Pulmonary artery endothelial cell (primary cell): Measurements from ENCODE around the gene NNMT. TPM values are rescaled to one million over a fixed set of nuclear protein-coding genes. Genes with fewer than 3 reads are reported as not detected.
A peak's percentile ranks its signal among the peaks of the same experiment; 100 is the strongest.
"Not testable (repeated sequence)": the region's sequence is repeated elsewhere in the genome, so short reads cannot be mapped to it uniquely, and the experiment has no call there.

Experiments used
- DNase-seq: peaks from one replicate; pipeline ENCODE4 v3.0.0-alpha.2; 2011; ENCODE audit warnings: low read depth, low spot score
- total RNA-seq: library from RNA; depleted of rRNA; stranded (reverse); fragments of >200 nt; gene quantifications from 2 replicates; pipeline ENCODE4 v1.2.3, GENCODE V29; 2014

Gene NNMT
- total RNA-seq, 1 donor from 2014 or later: 362 TPM

DNA sequence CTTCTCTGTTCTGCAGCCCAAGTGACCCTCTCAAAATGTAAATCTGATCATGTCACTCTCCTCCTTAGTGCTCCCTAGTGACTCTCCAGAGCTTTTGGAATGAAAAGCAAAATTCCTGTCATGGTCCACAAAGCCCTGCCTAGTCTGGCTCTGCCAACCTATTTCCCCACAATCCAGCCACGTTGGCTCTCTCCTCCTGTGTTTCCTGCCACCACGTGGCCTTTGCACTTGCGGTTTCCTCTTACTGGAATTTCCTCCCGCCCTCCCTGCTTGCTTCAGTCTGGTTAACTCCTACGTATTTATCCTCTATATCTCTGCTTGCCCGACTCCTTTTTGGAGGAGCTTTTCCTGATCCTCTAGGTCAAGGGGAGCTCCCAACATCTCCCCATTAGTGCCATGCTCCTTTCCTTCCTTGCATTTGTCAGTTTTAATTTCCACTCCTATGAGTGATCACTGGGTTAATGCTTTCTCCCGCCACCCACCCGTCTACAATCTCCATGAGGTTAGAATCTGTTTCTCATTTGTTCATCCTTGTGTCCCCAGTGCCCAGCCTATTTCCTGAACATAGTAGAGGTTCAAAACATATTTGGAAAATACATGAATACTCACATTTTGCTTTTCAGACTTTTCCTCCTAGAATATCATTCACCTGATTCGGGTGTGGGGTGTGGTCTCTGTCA, 11.5 kb downstream of the NNMT start:
- DNase-seq: peak; percentile 75

GRCh38 chr11:114308689-114309089, 12.5 kb downstream of the NNMT start:
- DNase-seq: no peak

DNA sequence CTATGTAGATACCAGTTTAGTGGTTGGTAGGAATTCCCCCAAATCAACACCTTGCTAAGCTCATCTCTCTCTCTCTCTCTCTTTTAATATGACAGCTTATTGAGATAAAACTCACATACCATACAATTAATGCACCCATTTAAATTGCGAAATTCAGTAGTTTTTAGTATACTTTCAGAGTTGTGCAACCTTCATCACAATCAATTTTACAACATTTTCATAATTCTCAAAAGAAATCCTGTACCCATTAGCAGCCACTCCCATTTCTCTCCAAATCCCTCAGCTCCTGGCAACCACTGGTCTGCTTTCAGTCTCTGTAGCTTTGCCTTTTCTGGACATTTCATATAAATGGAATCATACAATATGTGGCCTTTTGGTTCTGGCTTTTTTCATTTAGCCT, 13.3 kb downstream of the NNMT start:
- no peak for DNase-seq

DNA sequence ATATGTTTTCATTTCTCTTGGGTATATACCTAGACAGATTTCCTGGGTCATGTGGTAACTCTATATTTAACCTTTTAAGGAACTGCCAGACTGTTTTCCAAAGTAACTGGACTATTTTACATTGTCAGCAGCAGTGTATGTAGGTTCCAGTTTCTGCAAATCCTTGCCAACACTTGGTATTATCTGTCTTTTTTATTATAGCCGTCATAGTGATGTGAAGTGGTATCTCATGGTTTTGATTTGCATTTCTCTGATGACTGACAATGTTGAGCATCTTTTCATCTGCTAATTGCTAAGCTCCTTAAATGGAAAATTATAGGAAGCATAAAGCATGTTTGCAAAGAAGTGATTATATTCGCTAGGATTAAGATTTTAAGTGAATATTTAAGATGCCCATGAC, 13.9 kb downstream of the NNMT start:
- no peak for DNase-seq

DNA sequence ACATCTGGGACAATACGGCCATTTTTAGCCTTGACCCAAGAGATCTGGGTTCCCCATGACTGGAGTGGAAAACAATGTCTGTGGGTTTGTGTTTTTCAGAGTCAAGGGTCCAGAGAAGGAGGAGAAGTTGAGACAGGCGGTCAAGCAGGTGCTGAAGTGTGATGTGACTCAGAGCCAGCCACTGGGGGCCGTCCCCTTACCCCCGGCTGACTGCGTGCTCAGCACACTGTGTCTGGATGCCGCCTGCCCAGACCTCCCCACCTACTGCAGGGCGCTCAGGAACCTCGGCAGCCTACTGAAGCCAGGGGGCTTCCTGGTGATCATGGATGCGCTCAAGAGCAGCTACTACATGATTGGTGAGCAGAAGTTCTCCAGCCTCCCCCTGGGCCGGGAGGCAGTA, 15.7 kb downstream of the NNMT start:
- DNase-seq: no peak

DNA sequence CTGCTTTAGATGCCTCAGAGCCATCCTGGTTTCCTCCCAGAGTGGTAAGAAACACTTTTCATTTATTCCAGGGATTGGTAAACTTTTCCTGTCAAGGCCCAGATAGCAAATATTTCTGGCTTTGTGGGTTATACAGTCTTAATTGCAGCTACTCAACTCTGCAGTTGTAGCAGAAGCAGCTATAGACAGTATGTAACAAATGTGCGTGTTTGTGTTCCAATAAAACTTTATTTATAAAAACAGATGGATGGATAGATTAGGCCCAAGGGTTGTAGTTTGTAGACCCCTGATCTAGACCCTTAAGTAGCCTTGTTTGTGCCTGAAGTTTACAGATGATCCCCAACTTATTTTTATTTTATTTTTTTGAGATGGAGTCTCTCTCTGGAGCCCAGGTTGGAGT, 17.9 kb downstream of the NNMT start:
- no peak for DNase-seq

- no peak for DNase-seq
Observed at GRCh38 chr11:114315749-114316368, 19.7 kb downstream of the NNMT start.

DNA sequence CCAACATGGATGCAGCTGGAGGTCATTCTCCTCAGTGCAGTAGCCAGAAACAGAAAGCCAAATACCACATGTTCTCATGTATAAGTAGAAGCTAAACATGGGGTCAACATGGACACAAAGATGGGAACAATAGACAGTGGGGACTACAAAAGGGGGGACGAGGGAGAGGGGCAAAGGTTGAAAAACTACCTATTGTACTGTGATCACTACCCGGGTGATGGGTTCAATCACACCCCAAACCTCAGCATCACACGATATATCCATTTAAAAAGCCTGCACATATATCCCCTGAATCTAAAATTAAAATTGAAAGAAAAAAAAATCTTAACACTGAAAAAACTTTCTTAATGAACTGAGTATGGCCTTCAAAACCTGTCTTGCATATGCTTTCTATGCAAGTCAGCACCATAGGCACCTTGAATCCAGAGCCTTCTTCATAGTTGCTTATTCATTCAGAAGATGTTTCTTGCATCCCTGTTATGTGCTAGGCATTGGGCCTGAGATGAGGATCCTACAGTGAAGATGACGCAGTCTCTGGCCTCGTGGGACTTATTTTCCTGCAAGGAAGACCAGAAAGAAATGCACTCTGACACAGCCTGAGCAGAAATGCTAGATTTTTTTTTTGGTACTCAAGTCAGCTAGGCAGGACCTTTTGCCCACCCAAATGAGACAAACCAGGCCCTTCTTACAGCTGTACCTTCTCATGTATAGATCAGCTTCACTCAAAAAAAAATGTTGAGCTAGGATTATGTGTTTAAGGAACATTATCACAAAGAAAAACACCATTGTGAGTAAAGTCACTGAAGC, 21.0 kb downstream of the NNMT start:
- no peak for DNase-seq

GRCh38 chr11:114317787-114318137, 21.6 kb downstream of the NNMT start:
- no peak for DNase-seq

DNA sequence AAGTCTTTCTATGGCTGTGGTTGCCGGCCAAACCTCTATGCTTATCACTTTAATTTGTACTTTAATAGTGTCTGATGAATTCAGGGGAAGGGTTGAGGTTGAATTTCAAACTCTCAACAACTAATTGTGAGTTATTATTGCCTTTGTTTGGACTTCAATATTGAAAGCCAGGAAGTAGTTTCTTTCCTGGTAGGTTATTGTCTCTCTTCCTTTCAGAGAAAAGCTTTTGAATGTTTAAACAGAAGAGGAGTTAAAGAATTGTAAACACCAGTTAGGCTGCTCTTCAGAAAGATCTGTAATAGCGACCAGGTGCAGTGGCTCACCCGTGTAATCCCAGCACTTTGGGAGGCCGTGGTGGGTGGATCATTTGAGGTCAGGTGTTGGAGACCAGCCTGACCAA, 22.2 kb downstream of the NNMT start:
- no peak for DNase-seq

DNA sequence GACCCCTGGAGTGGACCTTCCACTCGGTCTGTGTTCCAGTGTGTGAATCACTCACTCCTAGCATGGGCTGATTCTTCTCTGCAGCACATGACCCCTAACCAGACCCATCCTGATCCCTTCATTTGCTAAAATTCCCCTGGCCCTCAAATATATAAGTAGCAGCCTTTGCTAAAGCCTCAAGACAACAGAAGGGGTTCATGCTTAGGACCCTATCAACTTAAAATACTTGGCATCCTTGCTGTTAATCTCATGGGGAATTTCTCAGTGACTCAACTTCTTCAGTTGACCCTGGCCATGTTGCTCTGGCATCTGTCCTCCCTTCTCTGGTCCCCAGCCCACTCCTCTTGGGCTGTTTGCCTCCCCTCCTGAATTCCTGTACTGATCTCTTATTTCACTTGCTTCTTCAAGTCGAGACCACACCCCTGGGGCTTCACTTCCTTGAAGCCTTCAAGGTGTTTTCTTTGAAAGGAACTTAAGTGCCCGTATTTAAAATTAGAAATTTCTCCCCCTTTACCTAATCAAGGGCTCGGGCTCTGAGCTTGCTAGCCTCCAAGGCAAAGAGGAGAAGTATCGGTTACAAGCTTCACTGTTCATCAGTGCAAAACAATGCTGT, 23.6 kb downstream of the NNMT start:
- DNase-seq: no peak

GRCh38 chr11:114321621-114322257, 25.5 kb downstream of the NNMT start:
- no peak for DNase-seq

DNA sequence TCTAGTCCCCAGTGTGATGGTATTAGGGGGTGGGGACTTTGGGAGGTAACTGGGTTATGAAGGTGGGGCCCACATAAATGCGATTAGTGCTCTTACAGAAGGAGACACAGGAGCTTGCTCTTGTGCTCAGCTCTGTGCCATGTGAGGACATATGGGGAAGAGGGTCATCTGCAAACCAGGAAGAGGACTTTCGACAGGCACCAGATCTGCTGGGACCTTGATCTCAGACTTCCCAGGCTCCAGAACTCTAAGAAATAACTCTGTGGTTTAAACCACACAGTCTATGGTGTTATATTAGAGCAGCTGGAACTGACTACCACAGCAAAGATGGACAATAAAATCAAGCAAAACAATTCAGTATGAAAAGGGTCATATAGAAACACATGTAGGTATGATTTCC, 26.7 kb downstream of the NNMT start:
- DNase-seq: no peak

GRCh38 chr11:114326151-114326550, 30.0 kb downstream of the NNMT start:
- no peak for DNase-seq

DNA sequence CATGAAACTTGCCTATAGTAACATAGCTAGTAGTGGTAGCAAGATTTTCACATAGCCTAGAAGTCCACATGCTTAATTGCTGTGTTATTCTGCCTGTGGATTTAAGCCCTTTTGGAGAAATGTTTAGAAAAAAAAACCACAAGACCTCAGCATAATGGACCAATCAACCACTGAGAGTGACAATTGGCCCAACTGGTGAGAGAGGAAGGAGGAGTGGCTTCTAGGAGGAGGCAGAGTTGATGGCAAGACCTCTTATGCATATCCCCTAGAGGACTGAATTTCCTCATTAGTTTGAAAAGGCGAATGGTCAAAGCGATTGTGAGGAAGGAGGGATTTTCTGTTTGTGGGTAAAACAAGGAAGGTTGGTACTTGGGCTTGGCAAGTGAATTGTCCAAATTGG, 30.6 kb downstream of the NNMT start:
- DNase-seq: no peak

DNA sequence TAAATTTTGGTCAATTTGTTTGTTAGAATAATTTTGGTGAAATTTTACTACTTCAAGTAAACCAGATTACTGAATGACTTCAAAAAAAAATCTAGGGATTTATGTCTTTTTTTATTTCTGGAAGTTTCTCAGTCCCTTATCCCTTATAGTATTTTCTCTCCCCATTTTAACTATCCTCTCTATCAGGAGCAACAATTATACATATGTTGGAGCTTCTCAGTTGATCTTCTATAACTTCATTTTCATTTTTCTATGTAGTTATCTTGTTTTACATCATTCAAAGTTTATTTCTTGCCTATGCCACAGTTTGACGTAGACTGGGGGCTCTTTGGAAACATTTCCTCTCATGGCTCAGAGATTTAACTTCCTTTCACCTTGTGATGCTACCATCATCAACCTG, 34.2 kb downstream of the NNMT start:
- no peak for DNase-seq

DNA sequence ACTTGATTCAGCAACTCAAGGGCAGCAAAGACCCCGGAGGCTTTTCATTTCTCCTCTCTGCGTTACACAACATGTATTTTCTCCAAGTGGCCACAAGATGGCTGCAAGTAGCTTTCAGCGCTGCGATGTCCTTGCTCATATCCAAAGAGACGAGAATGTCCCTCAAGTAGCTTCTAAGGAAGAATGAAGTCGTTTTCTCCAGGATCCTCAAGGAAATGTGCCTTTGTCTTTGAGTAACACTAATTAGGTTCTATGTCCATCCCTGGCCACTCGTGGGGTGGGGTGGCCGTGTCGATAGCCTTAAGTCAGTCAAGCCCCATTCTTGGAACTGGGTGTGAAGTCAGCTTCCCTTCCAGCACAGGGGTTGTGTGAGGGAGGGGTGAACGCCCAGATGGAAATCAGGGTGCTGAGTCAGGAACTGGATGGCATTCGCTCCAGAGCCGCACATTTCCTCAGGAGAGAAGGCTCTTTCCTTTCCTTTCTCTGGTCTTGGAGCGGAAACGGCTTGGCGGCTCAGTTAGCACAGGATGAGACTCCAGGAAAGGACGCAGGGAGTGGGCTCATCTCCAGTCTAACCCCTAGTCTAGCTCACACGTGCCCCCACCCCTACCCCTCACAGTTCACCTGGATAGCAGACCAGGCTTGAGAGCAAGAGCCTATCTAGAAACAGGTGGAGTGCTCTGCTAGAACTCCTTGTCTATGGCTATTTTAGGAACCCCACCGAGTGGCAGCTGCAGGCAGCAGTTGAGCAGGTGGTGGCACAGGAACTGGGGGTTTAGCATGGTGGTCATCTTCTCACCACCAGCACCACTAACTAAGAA, 44.3 kb downstream of the NNMT start:
- DNase-seq: peak; percentile 68

- DNase-seq: not testable (repeated sequence)
Observed at GRCh38 chr11:114341667-114342066, 45.5 kb downstream of the NNMT start.

GRCh38 chr11:114342476-114342875, 46.3 kb downstream of the NNMT start:
- no peak for DNase-seq

GRCh38 chr11:114343020-114343419, 46.8 kb downstream of the NNMT start:
- no peak for DNase-seq

DNA sequence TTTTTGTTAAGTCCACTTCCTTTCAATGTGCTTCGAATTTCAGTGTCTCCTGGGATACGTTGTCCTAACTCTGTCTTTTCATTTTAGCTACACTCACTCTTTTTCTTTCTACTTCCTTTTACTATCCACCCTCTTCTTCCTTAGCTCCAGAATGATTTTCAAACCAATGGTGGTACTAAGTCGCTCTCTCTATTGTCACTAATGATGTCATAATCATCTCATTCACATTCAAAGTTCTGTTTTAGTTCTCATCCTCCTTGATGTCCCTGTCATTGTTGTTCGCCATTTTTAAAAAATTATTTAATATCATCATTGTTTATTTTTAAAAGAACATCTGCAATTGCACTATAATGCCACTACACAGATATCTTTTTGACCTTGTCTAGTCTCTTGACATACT, 47.3 kb downstream of the NNMT start:
- no peak for DNase-seq
